GM18508 (cell line): ENCODE measurements around the gene CRELD2.

ENCODE experiments used
- ATAC-seq: cut with Tn5 transposase; IDR thresholded peaks from one replicate; pipeline ENCODE4 v1.9.1; 2021; ENCODE audit warnings: moderate number of reproducible peaks; ENCODE audit not compliant: insufficient read depth, unreplicated experiment

The CRELD2 gene

GRCh38 chr22:49954354-49954753, 35.9 kb downstream of the CRELD2 start:
- ATAC-seq, result no peak

GRCh38 chr22:49954991-49955580, 36.7 kb downstream of the CRELD2 start:
- no peak for ATAC-seq

- no peak for ATAC-seq
Observed at GRCh38 chr22:49955581-49956417, 37.4 kb downstream of the CRELD2 start.

GRCh38 chr22:49956418-49956770, 38.0 kb downstream of the CRELD2 start:
- ATAC-seq, result no peak

GRCh38 chr22:49956914-49957825, 38.7 kb downstream of the CRELD2 start:
- ATAC-seq, result no peak

GRCh38 chr22:49957826-49958365, 39.5 kb downstream of the CRELD2 start:
- no peak for ATAC-seq

GRCh38 chr22:49958366-49958921, 40.0 kb downstream of the CRELD2 start:
- no peak for ATAC-seq

GRCh38 chr22:49958931-49959781, 40.7 kb downstream of the CRELD2 start:
- ATAC-seq, result no peak

GRCh38 chr22:49959782-49960158, 41.3 kb downstream of the CRELD2 start:
- no peak for ATAC-seq

- ATAC-seq, result peak; percentile 37
Observed at GRCh38 chr22:49960159-49961004, 41.9 kb downstream of the CRELD2 start, which contains the start of gene PIM3. Gene PIM3 (plus strand): TSS chr22:49960772. CDS start chr22:49960948, 176 bp downstream.

- ATAC-seq, result no peak
Observed at GRCh38 chr22:49961005-49961600, 42.7 kb downstream of the CRELD2 start.

- no peak for ATAC-seq
Observed at GRCh38 chr22:49961601-49962011, 43.2 kb downstream of the CRELD2 start.

GRCh38 chr22:49962012-49962750, 43.7 kb downstream of the CRELD2 start:
- no peak for ATAC-seq

GRCh38 chr22:49962751-49963646, 44.6 kb downstream of the CRELD2 start:
- ATAC-seq, result no peak

- no peak for ATAC-seq
Observed at GRCh38 chr22:49963647-49964026, 45.2 kb downstream of the CRELD2 start.
